GM21528 (cell line): ENCODE data around the gene MIEF2.

ENCODE experiments used
- ATAC-seq: cut with Tn5 transposase; IDR thresholded peaks from one replicate; pipeline ENCODE4 v1.9.1; 2021; ENCODE audit warnings: mild to moderate bottlenecking, moderate library complexity; ENCODE audit not compliant: unreplicated experiment, low FRiP score

The MIEF2 gene

DNA sequence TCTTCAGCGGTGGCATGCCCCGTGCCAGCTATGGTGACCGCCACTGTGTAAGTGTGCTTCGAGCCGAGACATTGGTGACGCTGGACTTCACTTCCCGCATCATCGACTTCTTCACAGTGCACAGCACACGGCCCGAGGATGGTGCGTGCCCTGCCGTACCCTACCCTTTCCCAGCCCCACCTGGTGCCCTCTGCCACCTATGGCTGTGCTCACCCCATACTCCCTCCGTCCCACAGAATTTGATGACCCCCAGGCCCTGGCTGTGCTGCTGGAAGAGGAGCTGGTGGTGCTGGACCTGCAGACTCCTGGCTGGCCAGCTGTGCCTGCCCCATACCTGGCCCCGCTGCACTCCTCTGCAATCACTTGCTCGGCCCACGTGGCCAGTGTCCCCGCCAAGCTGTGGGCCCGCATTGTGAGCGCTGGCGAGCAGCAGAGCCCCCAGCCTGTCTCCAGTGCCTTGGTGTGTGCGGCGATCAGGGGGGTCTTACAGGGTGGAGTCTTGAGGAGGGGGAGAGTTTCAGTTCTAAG lies 25.5 kb upstream of the MIEF2 start:
- ATAC-seq, result no peak

DNA sequence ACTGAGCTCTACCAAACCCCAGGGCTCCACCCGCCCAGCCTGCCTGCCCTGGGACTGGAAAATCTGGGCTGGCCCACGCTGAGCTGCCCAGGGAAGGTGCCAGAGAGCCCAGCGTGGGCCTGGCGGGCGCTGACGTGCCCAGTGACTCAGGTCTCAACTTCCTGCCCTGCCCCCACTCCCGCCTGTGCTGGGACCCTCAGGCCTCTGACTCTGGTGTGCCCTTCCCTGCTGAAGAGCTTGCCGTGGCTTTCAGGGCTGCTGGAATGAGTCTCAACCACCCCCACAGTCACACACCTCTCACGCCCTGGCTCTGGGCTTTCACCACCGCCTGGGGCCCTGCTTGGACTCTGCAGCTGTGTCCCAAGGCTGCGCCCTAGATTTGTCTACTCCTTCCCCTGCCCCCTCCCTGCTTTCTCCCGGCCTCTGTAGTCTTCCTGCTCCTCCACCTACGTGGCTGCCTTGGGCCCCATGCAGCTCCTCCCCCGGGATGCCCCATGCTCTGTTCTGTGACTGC lies 24.7 kb upstream of the MIEF2 start:
- ATAC-seq, result no peak

GRCh38 chr17:18236494-18236893 lies 24.0 kb upstream of the MIEF2 start:
- no peak for ATAC-seq

- ATAC-seq, result no peak
Observed at GRCh38 chr17:18237461-18237860, 23.0 kb upstream of the MIEF2 start.

GRCh38 chr17:18238299-18238698 lies 22.2 kb upstream of the MIEF2 start:
- ATAC-seq, result no peak

- ATAC-seq, result no peak
Observed at GRCh38 chr17:18240449-18240848, 20.0 kb upstream of the MIEF2 start.

GRCh38 chr17:18241229-18241871 lies 19.1 kb upstream of the MIEF2 start:
- no peak for ATAC-seq

- no peak for ATAC-seq
Observed at GRCh38 chr17:18245038-18245776, 15.3 kb upstream of the MIEF2 start.

- ATAC-seq, result no peak
Observed at GRCh38 chr17:18246109-18246725, 14.2 kb upstream of the MIEF2 start.

DNA sequence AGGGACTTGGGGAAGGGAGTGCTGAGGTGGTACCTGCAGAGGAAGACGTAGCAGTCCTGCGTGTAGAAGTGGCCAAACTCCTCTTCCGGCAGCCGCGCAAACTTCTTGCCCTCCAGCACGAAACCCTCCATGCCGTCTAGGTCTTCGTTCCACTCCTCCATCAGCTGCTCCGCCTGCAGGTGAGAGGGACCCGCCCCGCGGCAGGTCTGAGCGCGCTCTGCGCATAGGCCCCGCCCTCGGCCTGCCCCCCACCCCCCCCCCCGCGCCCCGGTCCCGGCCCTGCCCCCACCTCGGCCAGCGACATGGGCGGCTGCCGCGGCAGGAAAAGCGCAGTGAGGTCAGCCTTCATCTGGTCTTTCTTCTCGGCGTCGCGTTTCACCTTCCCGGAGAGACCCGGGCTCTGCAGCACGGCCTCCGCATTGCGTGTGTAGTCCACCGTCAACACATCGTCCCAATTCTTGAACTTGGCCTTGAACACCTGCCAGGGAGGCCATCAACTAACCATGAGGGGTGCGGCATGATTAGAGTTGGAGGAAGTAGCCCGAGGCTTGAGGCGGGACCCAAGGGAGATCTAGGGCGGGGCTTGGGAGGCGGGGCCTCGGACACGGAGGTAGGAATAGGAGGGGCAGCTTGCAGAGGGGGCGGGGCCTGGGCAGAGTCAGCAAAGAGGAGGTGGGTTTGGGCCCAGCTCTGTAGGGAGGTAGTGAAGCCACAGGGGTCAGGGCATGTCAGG lies 13.4 kb upstream of the MIEF2 start:
- no peak for ATAC-seq

DNA sequence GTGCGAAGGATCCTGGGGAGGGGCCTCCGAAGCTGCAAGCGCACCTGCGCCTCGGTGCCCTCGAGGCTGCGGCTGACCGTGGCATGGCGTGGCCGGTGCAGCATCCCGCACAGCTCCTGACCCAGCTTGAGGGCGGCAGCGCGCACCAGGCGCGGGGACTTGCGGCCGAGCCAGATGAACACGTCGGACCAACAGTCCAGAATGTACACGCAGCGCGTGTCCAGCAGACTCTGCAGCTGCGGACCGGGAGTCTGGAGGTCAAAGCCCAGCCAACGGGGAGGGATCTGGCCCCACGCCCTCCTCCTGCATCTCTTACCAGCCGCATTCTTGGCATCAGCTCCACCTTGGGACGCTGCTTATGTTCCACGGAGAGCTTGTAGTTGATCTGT lies 12.9 kb upstream of the MIEF2 start:
- ATAC-seq, result no peak

GRCh38 chr17:18248300-18248731 lies 12.1 kb upstream of the MIEF2 start:
- no peak for ATAC-seq

- ATAC-seq, result no peak
Observed at GRCh38 chr17:18248811-18249210, 11.7 kb upstream of the MIEF2 start.

GRCh38 chr17:18250259-18250658 lies 10.2 kb upstream of the MIEF2 start:
- ATAC-seq, result no peak

GRCh38 chr17:18250708-18251107 lies 9.8 kb upstream of the MIEF2 start:
- no peak for ATAC-seq

- no peak for ATAC-seq
Observed at GRCh38 chr17:18251204-18251603, 9.3 kb upstream of the MIEF2 start.

DNA sequence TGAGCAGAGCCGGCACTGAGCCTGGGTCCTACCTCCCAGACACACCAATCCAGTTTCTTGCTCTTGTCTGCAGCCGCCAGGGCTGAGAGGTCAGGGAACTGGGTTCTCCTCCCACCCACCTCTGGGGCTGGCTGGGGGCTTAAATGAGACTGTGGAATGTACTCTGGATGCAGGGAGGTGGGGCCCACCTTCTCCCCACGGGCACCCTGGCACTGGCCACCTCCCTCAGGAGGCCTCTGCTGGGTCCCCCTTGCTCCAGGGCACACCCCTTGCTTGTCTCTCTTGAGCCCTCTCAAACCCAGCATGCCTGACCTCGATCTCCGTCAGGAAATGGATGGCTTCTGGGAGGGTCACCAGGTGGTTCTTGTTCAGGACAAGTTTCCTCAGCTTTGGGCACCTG lies 8.3 kb upstream of the MIEF2 start:
- ATAC-seq, result no peak

DNA sequence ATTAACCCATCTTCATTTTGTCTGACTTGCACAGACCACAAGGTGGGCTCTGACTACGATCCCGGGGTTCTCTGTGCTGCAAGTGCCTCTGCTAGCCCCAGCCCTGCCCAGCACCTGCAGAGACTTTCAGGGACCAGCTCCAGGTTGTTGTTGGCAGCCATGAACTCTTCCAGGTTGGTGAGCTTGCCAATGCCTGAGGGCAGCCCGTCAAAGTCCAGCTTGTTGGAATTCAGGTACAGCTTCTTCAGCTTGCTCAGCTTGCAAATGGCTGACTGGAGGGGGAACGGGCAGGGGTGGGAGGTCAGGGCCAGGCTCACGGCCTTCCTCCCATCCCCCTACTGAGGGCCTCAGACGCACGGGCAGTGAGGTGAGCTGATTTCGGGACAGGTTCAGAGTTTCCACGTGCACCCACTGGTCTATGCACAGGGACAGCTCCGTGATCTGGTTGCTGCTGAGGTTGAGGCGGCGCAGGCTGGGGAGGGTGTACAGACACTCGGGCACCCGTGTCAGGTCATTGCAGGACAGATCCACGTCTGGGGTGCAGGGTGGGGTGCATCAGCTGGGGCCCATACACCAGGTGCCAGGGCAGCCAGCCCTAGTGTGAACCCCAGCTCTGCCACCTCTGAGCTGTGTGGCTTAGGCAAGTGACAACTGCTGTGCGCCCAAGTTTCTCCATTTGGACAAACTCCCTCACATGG lies 7.1 kb upstream of the MIEF2 start:
- ATAC-seq, result no peak

- ATAC-seq, result no peak
Observed at GRCh38 chr17:18253947-18254821, 6.3 kb upstream of the MIEF2 start.
